ENCODE data around the gene GRM2.
A peak's percentile ranks its signal among the peaks of the same experiment; 100 is the strongest.

The GRM2 gene

DNA sequence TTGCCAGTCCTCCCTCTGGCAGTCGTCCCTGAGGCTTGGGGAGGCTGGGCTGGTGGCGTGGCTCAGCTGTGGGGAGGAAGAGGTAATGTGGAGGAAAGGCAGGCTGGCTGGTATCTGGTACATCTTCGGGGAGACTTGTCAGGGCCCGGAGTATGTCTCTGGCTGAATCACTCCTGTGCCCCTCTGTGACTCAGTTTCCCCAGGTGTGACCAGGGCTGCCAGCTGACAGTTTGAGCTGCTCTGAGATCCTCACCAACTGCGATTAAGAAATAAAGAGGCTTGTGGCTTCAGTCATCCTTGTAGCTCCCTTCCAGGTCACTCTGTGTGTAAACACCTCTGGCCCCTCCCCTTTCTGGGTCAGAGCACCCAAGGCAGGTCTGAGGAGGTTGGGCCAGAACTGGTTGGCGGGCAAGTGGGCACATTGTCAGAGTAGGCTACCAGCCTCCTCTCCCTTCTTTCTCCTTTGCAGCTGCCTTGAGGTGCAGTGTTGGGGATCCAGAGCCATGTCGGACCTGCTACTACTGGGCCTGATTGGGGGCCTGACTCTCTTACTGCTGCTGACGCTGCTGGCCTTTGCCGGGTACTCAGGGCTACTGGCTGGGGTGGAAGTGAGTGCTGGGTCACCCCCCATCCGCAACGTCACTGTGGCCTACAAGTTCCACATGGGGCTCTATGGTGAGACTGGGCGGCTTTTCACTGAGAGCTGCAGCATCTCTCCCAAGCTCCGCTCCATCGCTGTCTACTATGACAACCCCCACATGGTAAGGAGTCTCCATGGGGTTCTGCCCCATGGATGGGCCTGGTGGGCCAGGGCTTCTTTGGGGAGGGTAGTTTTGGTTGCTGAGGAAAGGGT lies 32.8 kb upstream of the GRM2 start:
- Histone ChIP-seq H3K9me3 (no peaks in the 10 kb centered on the region), H3K36me3 (replicated peaks) (peaks cover 11% of the 10 kb centered on the region; the same call in 1 of the 2 replicates), H3K4me1 (peaks cover 12% of the 10 kb centered on the region), H3K27me3 (ENCODE audit: low read depth) (no peaks in the 10 kb centered on the region), H3K4me3 (no peak overlapping the region)
- DNase-seq (ENCODE audit: low spot score in 2 of 2) = peak in 1 of 2 experiments; percentile 5
- in situ Hi-C loops (cut with MboI; ENCODE audit: low sequenced_read_pairs) = no loop called here

DNA sequence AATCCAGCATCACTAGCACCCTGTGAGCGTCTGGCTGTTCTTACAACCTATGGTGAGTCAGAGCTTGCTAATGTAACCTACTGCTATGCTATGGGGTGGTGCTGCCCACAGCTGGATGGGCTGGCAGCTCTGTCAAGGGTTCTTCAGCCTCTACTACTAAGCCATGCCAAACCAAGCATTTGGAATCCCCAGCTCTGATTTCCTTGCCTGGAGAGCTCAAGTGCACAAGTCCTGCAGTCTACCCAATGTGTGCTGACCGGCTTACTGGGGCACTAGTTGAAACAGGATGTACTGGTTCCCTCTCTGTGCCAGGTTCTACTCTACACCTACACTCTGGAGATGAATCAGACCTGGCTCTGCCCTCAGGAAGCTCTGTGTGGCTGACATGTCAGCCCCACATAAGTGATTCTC lies 31.7 kb upstream of the GRM2 start:
- Histone ChIP-seq H3K4me3 (no peak overlapping the region), H3K27me3 (ENCODE audit: low read depth) (no peaks in the 10 kb centered on the region), H3K4me1 (peaks cover 11% of the 10 kb centered on the region), H3K36me3 (replicated peaks) (peaks cover 11% of the 10 kb centered on the region; the same call in 1 of the 2 replicates), H3K9me3 (no peaks in the 10 kb centered on the region)
- in situ Hi-C loops (cut with MboI; ENCODE audit: low sequenced_read_pairs) = no loop called here
- DNase-seq (ENCODE audit: low spot score in 2 of 2) = no peak

DNA sequence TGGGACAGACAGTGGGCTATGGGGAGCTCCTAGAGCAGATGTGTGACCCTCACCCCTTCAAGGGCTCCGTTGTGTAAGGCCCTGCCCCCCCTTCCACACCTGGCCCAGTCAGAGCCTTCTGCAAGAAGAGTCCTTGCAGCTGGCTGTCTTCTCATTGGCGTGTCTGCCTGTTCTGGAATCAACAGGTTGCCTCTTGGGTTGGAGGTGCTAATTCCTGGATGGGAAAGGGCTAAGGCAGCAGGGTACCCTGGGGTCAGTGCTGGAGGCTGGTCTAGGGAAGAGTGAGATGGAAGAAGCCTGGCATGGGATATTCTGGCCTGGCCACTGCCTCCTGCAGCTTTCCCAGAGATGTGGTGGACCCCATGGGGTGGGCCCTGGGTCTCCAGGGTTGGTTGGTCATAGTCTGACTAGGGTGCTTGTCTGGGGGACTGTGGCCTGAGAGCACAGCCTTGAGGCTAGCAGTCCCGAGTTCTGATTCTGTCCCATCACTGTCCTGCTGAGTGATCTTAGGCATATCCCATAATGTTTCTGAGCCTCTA lies 30.7 kb upstream of the GRM2 start:
- in situ Hi-C loops (cut with MboI; ENCODE audit: low sequenced_read_pairs) = no loop called here
- no peak for DNase-seq (ENCODE audit: low spot score in 2 of 2)

DNA sequence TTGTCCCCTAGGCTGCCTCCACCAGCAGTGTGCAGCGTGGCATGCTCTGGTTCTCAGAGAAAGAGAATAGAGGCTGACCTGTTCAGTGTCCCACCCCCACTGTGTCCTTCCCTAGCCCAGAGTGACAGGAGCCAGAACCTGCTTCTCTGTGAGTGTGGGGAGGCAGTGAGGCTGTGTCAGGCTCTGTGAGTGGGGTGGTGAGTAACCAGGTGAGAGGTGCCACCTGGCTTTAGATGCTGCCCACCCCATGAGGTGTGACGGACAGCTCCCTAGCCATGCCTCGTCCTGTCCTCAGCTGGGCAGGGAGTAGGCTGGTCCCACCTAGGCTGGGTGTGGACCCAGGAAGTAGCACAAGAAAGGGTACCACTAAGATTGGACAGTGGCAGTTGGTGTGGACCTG lies 29.5 kb upstream of the GRM2 start:
- Histone ChIP-seq H3K4me1 (peaks cover 3% of the 10 kb centered on the region), H3K4me3 (no peak overlapping the region), H3K27me3 (ENCODE audit: low read depth) (no peaks in the 10 kb centered on the region), H3K9me3 (no peaks in the 10 kb centered on the region), H3K36me3 (replicated peaks) (peaks cover 16% of the 10 kb centered on the region)
- in situ Hi-C loops (cut with MboI; ENCODE audit: low sequenced_read_pairs) = no loop called here
- no peak for DNase-seq (ENCODE audit: low spot score in 2 of 2)

More for the DNA sequence above, 30.7 kb upstream of the GRM2 start:
- Histone ChIP-seq H3K4me3 (no peak overlapping the region), H3K36me3 (replicated peaks) (peaks cover 11% of the 10 kb centered on the region; the same call in 1 of the 2 replicates), H3K4me1 (peaks cover 8% of the 10 kb centered on the region), H3K27me3 (ENCODE audit: low read depth) (no peaks in the 10 kb centered on the region), H3K9me3 (no peaks in the 10 kb centered on the region)

DNA sequence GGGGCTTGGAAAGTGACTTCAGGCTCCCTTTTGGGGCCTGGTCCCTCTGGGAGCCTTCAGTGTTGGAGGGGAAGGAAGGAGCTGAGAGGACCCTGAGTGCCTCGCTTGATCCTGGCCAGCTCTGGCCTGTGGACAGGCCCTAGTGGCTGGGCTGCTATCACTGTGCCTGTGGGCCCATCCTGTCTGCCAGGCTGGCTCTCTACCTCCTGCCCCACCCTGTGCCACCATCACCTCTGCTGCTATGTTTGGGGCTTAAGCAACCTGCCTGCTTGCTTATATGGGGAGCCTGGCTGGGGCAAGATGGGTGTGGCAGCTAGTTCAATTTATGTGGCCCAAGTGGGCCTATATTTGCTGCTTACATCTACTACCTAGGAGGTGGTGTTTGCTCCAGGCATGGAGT lies 28.7 kb upstream of the GRM2 start:
- H3K9me3 ChIP-seq = no peaks in the 10 kb centered on the region
- DNase-seq (ENCODE audit: low spot score in 2 of 2) = no peak
- in situ Hi-C loops (cut with MboI; ENCODE audit: low sequenced_read_pairs) = no loop called here
- H3K4me3 ChIP-seq = no peak overlapping the region
- no peaks in the 10 kb centered on the region for H3K4me1 ChIP-seq
- no peaks in the 10 kb centered on the region for H3K27me3 ChIP-seq (ENCODE audit: low read depth)
- peaks cover 19% of the 10 kb centered on the region for H3K36me3 ChIP-seq (replicated peaks)

DNA sequence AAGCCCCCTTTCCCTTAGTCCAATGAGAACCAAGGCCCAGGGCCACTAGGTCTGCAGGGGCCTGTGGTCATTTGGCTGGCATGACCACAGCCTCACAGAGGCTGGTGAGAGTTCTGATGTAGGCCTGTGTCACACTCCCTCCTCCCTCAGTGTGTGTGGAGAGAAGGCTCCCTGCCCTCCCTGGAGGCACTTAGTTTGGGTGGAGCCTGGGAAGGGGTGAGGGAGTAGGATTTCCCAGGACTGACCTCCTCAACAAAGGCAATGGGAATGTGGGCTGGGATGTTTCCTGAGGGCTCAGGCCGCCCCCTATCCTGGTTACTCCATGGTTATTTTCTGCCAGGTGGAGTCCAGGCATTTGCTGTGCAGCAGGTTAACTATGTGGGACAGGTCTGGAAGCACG lies 28.2 kb upstream of the GRM2 start:
- Histone ChIP-seq H3K9me3 (no peaks in the 10 kb centered on the region), H3K4me1 (no peaks in the 10 kb centered on the region), H3K27me3 (ENCODE audit: low read depth) (no peaks in the 10 kb centered on the region), H3K36me3 (replicated peaks) (peaks cover 19% of the 10 kb centered on the region), H3K4me3 (no peak overlapping the region)
- in situ Hi-C loops (cut with MboI; ENCODE audit: low sequenced_read_pairs) = no loop called here
- no peak for DNase-seq (ENCODE audit: low spot score in 2 of 2)

DNA sequence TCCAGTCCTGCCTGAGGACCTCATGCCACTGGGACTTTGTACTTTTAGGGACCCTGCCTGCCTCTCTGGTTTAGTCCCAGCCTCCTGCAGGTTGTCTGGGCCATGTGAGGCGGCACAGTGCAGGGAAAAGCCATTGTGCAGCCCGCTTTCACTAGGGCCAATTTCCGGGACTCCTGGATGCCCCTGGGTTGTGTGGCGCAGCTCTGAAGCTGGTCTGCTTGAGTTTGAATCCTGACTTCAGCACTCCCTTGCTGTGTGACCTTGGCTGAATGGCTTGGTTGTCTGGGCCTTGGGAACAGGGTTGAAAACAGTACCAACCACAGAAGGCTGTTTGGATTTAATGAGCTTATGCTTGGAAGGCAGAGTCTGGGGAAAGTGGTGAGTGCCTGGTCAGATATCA lies 27.6 kb upstream of the GRM2 start:
- no peak for DNase-seq (ENCODE audit: low spot score in 2 of 2)
- Histone ChIP-seq H3K9me3 (no peaks in the 10 kb centered on the region), H3K4me1 (no peaks in the 10 kb centered on the region), H3K27me3 (ENCODE audit: low read depth) (no peaks in the 10 kb centered on the region), H3K4me3 (no peak overlapping the region), H3K36me3 (replicated peaks) (peaks cover 21% of the 10 kb centered on the region)
- in situ Hi-C loops (cut with MboI; ENCODE audit: low sequenced_read_pairs) = no loop called here

DNA sequence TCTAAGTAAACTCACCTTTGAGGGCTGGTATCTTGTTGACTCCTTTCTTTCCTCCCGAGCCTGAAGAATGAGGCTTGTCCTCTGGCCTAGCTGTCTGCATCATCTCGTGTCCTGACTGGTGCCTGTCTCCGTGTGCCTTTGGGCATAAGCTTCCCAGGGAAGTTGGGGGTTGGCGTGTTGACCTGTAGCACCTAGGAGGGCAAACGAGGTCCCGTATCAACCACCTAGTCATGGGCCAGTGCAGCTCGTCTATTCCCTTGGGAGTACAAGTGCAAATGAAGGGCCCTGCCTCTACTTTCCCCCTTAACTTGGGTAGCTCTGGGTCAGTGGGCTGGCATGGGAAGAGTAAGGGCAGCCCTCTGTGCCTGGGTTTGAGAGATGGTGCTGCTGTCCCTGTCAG lies 27.1 kb upstream of the GRM2 start:
- in situ Hi-C loops (cut with MboI; ENCODE audit: low sequenced_read_pairs) = no loop called here
- Histone ChIP-seq H3K9me3 (no peaks in the 10 kb centered on the region), H3K36me3 (replicated peaks) (peaks cover 26% of the 10 kb centered on the region)

DNA sequence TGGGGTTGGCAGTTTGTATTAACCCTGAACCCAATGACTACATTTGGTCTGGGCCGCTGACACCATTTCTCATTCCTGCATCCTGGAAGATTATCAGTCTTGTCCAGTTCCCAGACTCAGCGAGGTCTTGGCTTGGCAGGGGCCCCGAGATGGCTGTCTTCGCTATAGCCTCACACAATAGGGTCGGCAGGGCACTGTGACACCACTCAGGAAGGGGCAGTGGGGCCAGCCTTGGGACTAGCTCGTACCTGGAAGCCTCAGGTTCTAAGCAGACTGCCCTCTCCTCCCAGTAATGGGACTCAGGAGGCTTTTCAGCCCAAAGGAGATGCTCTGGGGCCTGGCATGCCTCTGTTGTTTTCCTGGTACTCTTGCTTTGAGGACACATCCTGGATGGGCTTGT lies 26.7 kb upstream of the GRM2 start:
- peaks cover 28% of the 10 kb centered on the region for H3K36me3 ChIP-seq (replicated peaks)
- no peak for DNase-seq (ENCODE audit: low spot score in 2 of 2)
- no peak overlapping the region for H3K4me3 ChIP-seq
- in situ Hi-C loops (cut with MboI; ENCODE audit: low sequenced_read_pairs) = no loop called here
- H3K4me1 ChIP-seq = no peaks in the 10 kb centered on the region
- H3K9me3 ChIP-seq = no peaks in the 10 kb centered on the region
- no peaks in the 10 kb centered on the region for H3K27me3 ChIP-seq (ENCODE audit: low read depth)

More for the DNA sequence above, 27.1 kb upstream of the GRM2 start:
- Histone ChIP-seq H3K4me1 (no peaks in the 10 kb centered on the region), H3K4me3 (no peak overlapping the region), H3K27me3 (ENCODE audit: low read depth) (no peaks in the 10 kb centered on the region)
- DNase-seq (ENCODE audit: low spot score in 2 of 2) = no peak

DNA sequence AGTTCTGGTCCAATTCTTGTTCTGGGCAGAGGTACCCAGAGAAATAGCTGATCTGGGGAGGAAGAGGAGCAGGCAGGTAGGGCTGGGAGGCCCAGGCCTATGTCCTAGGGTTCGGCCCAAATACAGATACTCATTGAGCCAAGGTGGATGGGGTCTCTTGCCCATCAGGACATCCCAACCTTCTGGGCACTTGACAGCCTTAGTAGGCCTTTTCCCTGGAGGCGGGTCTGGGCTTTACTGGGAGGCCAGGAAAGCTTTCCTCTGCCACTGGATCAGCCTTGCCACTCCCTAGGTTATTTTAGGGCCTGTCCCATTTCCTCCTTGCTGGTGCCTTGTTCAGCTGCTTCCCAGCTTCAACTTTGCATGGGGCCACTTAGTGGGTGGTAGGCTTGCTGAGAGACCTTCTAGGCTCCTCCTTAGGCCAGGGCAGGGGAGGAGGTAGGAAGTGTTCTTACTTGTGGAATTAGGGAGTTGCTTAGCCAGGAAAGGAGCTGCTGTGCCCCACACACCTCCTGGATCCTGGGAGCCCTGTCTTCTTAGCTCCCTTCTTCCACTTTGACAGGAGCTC lies 26.1 kb upstream of the GRM2 start:
- H3K9me3 ChIP-seq = no peaks in the 10 kb centered on the region
- H3K4me3 ChIP-seq = no peak overlapping the region
- DNase-seq (ENCODE audit: low spot score in 2 of 2) = no peak
- no peaks in the 10 kb centered on the region for H3K27me3 ChIP-seq (ENCODE audit: low read depth)
- in situ Hi-C loops (cut with MboI; ENCODE audit: low sequenced_read_pairs) = no loop called here
- H3K4me1 ChIP-seq = no peaks in the 10 kb centered on the region
- H3K36me3 ChIP-seq (replicated peaks) = peaks cover 30% of the 10 kb centered on the region

DNA sequence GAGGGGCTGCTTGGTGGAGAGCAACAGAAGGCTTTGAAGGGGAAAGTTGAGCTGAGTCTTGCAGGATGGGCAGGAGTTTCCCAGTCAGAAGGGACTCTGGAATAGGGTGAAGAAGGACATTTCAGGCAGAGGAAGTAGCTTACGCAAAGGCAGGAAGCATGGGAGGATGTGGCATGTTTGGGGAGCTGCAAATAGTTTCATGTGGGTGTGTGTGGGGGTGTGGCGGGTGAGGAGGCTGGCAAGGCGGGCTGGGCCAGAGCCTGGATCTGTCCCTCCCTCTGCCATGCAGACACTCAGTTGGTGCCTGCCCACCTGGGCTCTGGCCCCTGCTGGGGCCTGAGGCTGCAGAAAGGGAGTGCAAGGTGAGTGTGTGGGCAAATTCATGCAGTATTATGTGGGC lies 25.4 kb upstream of the GRM2 start:
- in situ Hi-C loops (cut with MboI; ENCODE audit: low sequenced_read_pairs) = no loop called here
- Histone ChIP-seq H3K27me3 (ENCODE audit: low read depth) (no peaks in the 10 kb centered on the region), H3K4me1 (no peaks in the 10 kb centered on the region), H3K9me3 (no peaks in the 10 kb centered on the region), H3K4me3 (no peak overlapping the region), H3K36me3 (replicated peaks) (peaks cover 30% of the 10 kb centered on the region)
- no peak for DNase-seq (ENCODE audit: low spot score in 2 of 2)

DNA sequence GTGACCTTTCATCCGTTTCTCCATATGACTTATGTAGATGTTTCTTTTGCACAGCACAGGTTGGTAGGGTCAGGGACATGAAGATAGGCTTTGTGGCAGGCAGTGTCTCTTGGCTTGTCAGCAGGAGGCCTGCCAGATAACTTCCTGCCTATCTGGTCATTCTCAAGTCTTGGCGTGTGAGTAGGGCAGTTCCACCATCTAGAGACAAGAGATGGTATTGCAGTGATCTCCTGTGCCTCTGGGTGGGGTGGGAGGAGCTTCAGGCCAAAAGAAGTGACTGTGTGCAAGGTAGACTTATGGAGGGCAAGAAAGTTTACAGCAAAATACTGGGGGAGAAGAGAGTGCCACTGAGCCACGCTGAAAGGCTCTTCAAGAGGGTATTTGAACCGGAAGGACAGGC lies 24.8 kb upstream of the GRM2 start:
- peak; percentile 72 to 79 for DNase-seq (ENCODE audit: low spot score in 2 of 2)
- peaks cover 25% of the 10 kb centered on the region for H3K36me3 ChIP-seq (replicated peaks)
- in situ Hi-C loops (cut with MboI; ENCODE audit: low sequenced_read_pairs) = no loop called here

DNA sequence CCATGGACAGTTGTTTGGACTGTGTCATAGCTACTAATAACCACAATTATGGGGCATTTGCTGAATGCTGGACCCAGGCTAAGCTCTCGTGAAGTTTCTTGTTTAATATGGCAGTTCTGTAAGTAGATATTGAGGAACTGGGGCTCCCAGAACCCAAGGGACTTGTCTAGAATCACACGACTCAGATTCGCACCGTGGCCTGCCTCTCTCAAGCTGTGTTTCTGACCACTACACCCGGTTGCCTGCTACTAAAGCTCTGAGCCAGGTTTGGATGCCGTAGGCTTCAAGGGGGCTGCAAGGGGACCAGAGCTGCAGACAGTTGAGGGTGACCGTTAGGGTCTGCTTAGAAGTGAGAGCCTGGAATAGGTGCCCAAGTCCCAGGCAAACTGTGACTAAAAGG lies 24.3 kb upstream of the GRM2 start:
- Histone ChIP-seq H3K9me3 (no peaks in the 10 kb centered on the region), H3K4me1 (no peaks in the 10 kb centered on the region), H3K27me3 (ENCODE audit: low read depth) (no peaks in the 10 kb centered on the region), H3K36me3 (replicated peaks) (peaks cover 23% of the 10 kb centered on the region), H3K4me3 (no peak overlapping the region)
- in situ Hi-C loops (cut with MboI; ENCODE audit: low sequenced_read_pairs) = no loop called here
- no peak for DNase-seq (ENCODE audit: low spot score in 2 of 2)

More for the DNA sequence above, 24.8 kb upstream of the GRM2 start:
- Histone ChIP-seq H3K27me3 (ENCODE audit: low read depth) (no peaks in the 10 kb centered on the region), H3K9me3 (no peaks in the 10 kb centered on the region), H3K4me1 (no peaks in the 10 kb centered on the region), H3K4me3 (no peak overlapping the region)

DNA sequence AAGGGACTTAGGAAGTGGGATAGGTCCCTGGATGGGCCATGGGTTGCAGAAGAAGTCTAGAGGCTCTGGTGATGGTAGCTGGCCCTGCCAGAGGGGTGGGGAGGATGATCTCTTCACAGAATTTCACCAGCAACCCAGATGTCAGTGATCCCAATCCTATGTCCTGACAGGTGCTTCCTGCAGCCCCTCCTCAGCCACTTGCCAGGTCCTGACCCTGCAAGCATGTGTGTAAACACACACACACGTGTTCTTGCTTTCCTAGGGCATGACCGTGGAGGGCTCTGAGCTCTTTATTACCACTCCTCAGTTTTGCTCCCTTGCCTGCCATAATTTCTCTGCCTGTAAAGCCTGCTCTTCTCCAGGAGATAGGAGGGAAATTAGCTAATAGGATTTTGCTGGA lies 23.3 kb upstream of the GRM2 start:
- Histone ChIP-seq H3K36me3 (replicated peaks) (peaks cover 23% of the 10 kb centered on the region), H3K4me1 (no peaks in the 10 kb centered on the region), H3K27me3 (ENCODE audit: low read depth) (no peaks in the 10 kb centered on the region), H3K4me3 (no peak overlapping the region), H3K9me3 (no peaks in the 10 kb centered on the region)
- DNase-seq (ENCODE audit: low spot score in 2 of 2) = no peak
- in situ Hi-C loops (cut with MboI; ENCODE audit: low sequenced_read_pairs) = no loop called here
